HG02759 (cell line): ENCODE measurements around the gene POLH.

Experiments
- ATAC-seq: cut with Tn5 transposase; IDR thresholded peaks from one replicate; pipeline ENCODE4 v1.9.1; 2021; ENCODE audit warnings: mild to moderate bottlenecking, moderate library complexity; ENCODE audit not compliant: unreplicated experiment

The POLH gene

GRCh38 chr6:43604174-43604573 is 28.2 kb downstream of the POLH start:
- ATAC-seq, result no peak

DNA sequence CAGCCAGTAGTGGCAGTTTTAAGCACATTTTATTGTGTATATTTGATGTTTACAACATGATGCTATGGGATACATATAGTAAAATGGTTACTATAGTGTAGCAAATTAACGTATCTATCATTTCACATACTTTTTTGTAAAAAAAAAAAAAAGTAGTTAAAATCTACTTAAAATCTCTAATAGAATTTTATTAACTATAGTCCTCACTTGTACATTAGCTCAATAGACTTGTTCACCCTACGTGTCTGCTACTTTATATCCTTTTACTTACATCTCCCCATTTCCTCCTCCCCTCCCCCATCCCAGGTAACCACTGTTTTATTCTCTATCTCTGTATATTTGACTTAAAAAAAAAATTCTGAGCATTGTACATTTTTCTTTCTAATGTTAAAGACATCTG is 30.0 kb downstream of the POLH start:
- ATAC-seq, result no peak

- ATAC-seq, result no peak
Measured at GRCh38 chr6:43608310-43608763, 32.4 kb downstream of the POLH start.

- ATAC-seq, result no peak
Measured at GRCh38 chr6:43608807-43609206, 32.8 kb downstream of the POLH start.

GRCh38 chr6:43609402-43609801 is 33.4 kb downstream of the POLH start:
- no peak for ATAC-seq

DNA sequence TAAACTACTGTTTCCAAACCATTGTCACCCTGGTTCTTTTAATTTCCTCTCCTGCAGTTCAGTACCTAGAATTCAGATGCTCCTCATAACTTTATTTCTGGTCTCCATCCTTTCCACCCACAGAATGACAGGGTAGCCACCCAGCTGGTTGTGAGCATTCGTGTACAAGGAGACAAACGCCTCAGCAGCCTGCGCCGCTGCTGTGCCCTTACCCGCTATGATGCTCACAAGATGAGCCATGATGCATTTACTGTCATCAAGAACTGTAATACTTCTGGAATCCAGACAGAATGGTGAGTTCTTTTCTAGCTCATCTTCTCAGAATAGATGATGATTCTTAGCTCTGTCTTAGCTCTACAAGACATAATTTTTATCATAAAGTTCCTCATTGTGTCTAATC is 34.4 kb downstream of the POLH start:
- no peak for ATAC-seq

DNA sequence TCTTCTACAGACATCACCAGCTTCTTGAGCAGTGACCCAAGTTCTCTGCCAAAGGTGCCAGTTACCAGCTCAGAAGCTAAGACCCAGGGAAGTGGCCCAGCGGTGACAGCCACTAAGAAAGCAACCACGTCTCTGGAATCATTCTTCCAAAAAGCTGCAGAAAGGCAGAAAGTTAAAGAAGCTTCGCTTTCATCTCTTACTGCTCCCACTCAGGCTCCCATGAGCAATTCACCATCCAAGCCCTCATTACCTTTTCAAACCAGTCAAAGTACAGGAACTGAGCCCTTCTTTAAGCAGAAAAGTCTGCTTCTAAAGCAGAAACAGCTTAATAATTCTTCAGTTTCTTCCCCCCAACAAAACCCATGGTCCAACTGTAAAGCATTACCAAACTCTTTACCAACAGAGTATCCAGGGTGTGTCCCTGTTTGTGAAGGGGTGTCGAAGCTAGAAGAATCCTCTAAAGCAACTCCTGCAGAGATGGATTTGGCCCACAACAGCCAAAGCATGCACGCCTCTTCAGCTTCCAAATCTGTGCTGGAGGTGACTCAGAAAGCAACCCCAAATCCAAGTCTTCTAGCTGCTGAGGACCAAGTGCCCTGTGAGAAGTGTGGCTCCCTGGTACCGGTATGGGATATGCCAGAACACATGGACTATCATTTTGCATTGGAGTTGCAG is 37.9 kb downstream of the POLH start:
- no peak for ATAC-seq

DNA sequence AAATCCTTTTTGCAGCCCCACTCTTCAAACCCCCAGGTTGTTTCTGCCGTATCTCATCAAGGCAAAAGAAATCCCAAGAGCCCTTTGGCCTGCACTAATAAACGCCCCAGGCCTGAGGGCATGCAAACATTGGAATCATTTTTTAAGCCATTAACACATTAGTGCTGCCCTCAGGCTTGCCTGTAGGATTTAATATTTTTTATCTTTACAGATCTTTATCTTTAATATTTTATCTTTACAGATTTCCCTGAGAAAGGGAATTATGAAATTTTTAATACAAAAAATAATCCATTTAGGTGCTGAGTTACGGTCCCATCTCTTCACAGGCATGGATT is 38.4 kb downstream of the POLH start:
- no peak for ATAC-seq

GRCh38 chr6:43616725-43617472 is 40.9 kb downstream of the POLH start:
- ATAC-seq, result no peak

- no peak for ATAC-seq
Measured at GRCh38 chr6:43621078-43621835, 45.3 kb downstream of the POLH start.

DNA sequence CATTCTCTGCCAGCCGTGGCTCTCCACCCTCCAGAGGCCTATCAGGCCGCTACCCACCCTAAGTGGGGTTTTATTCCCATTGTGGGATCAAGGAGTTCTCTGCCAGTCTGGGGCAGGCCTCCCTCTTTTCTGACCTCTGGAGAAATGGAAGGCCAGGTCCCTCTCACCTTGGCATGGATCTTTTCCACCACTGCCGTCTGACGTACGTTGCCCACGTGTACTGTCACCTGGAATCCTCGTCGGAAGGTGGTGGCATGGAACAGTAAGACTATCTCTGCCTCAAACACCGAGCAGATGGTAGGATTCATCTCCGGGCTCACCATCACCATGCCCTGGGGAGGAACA is 45.8 kb downstream of the POLH start:
- no peak for ATAC-seq

DNA sequence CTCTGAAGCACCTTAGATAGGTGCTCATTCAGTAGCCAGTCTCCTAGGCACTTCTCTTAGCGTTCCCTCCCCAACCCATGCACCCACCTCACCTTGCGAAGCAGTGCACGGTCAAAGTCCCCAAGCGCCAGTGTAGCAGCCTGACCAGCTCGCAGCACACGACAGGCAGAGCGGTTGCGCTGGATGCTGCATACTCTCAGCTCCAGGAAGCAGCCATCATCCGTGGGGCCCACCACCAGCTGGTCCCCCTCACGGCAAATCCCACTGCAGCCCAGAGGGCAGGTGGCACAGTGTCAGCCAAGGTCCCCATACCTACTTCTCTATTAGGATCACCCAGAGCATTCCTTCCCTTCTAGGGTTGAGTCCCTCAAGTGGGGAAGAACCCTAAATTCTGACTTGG is 46.6 kb downstream of the POLH start:
- no peak for ATAC-seq

DNA sequence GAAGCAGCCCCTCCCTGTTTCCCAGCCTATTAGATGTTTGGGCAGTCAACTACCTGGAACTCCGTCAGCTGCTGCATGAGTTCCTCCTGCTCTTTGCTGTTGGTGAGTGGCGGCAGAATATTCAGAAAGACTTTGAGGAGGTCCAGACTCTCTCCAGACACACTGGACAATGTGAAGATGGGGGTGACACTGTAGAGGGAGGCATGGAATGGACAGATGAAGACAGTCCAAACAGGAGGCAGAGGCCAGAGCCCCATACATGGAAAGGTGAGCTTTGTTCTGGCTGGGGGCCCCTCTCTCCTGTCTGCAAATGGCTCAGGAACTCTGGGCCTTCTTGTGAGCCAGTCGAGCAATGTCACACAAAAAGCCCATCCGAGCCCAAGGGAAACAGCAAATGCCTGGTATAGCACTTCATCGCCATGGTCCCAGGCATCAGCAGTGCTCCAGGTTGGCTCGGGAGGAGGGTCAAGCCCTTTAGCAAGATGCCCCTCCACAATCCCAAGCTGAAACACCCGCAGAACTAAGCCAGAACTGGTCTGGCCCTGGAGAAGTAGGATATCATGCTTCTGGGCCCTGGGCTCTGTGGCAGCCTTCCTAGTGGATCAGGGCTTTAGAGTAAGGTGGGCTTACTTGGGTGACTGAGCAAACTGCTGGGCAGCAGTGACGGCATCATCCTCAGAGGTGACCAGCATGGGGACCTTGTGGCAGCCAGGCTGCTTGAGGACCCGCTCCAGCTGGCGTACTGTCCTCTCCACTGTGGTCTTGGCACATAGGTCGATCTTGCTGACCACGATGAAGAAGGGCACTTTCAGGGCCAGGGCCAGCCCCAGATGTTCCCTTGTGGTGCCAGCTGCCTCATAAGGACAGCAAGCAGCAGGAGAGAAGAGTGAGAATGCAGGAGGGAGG is 48.1 kb downstream of the POLH start:
- ATAC-seq, result no peak

DNA sequence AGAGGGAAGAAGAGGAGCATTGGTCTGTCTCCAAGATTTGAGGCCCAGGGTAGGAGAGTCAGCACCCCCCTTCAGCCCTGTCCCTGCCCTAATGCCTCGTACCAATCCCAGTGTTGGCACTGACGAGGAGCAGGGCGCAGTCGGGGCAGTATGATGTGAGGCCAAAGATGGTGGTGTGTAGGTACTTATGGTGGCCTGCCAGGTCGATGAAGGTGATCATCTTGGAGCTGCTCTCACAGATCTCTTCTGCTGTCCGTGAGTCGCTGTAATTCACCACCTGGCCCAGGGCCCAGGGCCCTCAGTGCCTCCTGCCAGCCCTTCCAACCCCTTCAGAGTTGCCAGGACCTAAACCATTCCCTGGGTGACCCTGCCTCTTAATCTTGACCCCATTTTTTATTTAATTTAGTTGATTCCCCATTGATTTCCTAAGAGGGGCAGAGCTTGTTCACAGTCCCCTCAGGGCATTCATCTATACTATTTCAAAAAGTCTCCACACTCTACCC is 48.9 kb downstream of the POLH start:
- ATAC-seq, result no peak

GRCh38 chr6:43625393-43625992 is 49.5 kb downstream of the POLH start:
- no peak for ATAC-seq

DNA sequence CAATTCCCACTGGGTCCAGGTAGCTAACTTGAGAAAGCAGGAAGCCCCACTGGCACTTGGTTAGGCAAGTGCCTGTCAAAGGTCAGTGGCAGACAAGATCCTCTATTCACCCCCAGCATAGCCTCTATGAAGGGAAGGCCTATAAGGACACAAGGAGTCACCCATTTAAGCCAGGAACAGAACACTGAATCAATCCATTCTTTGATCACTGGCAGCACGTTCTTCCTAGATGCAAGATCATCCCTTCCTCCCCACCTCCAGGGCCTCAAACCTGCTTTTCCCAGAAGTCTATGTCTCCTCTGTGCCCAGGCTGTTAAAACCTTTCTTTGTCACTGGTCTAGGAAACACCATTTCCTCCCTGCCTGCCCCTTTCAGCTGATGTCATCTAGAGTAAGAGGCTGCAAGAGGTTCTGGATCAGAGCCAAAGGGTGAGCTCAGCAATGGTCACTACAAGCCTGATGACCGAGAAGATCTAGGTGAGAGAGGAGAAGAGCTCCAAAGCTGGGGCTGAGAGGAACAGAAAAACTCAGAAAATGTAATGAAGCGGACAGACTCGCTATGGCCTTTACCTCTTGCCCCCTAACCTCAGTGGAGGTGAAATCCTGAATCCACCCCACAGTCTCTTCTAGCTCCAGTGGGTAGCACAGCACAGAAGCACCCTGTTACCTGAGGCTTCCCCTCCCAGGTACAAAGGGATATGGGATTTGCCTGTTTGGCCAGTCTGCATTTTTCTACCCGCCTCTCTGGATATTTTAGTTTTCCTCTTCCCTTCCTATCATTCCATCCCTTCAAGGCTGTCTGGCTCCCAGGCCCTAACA is 51.2 kb downstream of the POLH start:
- no peak for ATAC-seq

DNA sequence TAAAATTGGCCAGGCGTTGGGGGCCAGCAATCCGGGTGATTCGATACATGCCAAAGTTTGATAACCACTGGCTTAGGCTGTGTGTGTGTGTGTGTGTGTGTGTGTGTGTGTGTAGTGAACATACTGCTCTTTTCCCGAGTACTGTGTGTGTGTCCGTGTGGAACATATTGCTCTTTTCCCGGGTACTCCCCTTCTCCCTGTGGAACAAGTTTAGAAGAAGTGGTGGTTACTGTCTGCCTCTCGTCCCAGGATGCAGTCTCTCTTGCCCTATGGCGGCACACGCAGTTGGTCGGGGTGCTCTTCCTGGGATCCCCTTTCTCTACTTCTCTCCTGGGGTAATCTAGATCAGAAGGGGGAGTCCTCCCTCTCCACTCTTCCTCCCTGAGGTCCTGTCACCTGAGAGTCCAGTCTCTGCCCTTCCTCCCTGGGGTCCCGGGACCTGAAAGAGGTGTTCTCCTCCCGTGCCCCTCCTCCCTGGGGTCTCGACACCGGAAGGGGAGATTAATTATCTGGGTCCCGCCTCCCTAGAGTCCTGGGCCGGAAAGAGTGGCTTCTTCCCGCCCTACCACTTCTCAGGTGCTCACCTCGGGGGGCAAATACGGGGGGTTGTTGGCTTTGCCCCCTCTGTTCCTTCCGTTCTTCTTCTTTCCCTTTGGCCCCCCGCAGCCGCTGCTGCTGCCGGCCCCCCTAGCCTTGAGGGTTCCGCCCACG is 52.6 kb downstream of the POLH start:
- peak; percentile 32 for ATAC-seq

- peak; percentile 83 for ATAC-seq
Measured at GRCh38 chr6:43629104-43629504, 53.1 kb downstream of the POLH start, which contains the start of gene GTPBP2. GTPBP2 (minus strand) TSS chr6:43629264; CDS start chr6:43629162, 102 bp downstream.
